ENCODE results near the gene GBF1. TPM values are rescaled to one million over a fixed set of nuclear protein-coding genes. Genes with fewer than 3 reads are reported as not detected.

The GBF1 gene
- total and polyA plus RNA-seq, 2 experiments from 2014 or later, result 43.1 to 55.4 TPM

DNA sequence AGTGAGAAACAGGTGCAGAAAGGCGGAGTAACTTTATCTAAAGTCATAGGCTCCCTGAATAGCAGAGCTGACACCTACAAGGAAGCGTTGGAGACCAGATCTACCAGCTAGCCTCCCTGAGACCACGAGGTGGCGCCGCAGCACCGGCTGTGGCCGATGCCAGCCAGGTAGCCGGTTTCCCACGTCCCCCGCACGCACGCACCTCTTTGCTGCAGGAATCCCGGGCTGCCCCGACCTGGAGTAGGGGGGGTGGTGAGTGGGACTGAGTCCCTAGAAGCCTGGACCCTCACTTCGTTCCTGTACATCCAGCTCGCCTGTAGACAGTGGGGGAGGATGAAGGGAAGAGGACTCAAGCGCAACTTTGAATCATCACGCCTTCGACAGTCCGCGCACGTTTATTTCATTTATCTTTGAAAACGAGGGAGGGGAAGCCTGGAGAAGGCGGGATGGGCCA, 15.5 kb upstream of the GBF1 start:
- Histone ChIP-seq H4K20me1 (ENCODE audit: insufficient read depth, poor library complexity, severe bottlenecking) (no peaks in the 10 kb centered on the region), H3K4me2 (peak overlapping the region; percentile 98), H3K27ac (no peak overlapping the region), H3K9me2 (replicated peaks; ENCODE audit: insufficient read depth) (no peaks in the 10 kb centered on the region), H3K27me3 (peaks cover 69% of the 10 kb centered on the region), H3K4me1 (ENCODE audit: insufficient read depth) (peaks cover 30% of the 10 kb centered on the region), H3K4me3 (peak overlapping the region; percentile 39), H3K9me3 (ENCODE audit: low read depth) (no peaks in the 10 kb centered on the region), H3K79me2 (no peaks in the 10 kb centered on the region), H2AFZ (peak overlapping the region; percentile 76), H3K36me3 (replicated peaks; ENCODE audit: insufficient read depth, low read depth) (no peaks in the 10 kb centered on the region)
- 5% methylated on average over 24 of the region's 24 CpGs for WGBS (ENCODE audit: low lambda C conversion rate, missing lambda C conversion rate)
- DNase-seq (ENCODE audit: low spot score), result peak; percentile 93
- TF ChIP-seq EZH2phosphoT487 (IDR thresholded peaks at IDR 0.05; ENCODE audit: low read depth, severe bottlenecking, unreplicated experiment), result no peak
- TF ChIP-seq, protein P1, sequence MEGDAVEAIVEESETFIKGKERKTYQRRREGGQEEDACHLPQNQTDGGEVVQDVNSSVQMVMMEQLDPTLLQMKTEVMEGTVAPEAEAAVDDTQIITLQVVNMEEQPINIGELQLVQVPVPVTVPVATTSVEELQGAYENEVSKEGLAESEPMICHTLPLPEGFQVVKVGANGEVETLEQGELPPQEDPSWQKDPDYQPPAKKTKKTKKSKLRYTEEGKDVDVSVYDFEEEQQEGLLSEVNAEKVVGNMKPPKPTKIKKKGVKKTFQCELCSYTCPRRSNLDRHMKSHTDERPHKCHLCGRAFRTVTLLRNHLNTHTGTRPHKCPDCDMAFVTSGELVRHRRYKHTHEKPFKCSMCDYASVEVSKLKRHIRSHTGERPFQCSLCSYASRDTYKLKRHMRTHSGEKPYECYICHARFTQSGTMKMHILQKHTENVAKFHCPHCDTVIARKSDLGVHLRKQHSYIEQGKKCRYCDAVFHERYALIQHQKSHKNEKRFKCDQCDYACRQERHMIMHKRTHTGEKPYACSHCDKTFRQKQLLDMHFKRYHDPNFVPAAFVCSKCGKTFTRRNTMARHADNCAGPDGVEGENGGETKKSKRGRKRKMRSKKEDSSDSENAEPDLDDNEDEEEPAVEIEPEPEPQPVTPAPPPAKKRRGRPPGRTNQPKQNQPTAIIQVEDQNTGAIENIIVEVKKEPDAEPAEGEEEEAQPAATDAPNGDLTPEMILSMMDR (IDR thresholded peaks at IDR 0.05; ENCODE audit: poor library complexity), result peak; percentile 97
- TF ChIP-seq EZH2 (IDR thresholded peaks at IDR 0.05; ENCODE audit: borderline replicate concordance), result no peak

DNA sequence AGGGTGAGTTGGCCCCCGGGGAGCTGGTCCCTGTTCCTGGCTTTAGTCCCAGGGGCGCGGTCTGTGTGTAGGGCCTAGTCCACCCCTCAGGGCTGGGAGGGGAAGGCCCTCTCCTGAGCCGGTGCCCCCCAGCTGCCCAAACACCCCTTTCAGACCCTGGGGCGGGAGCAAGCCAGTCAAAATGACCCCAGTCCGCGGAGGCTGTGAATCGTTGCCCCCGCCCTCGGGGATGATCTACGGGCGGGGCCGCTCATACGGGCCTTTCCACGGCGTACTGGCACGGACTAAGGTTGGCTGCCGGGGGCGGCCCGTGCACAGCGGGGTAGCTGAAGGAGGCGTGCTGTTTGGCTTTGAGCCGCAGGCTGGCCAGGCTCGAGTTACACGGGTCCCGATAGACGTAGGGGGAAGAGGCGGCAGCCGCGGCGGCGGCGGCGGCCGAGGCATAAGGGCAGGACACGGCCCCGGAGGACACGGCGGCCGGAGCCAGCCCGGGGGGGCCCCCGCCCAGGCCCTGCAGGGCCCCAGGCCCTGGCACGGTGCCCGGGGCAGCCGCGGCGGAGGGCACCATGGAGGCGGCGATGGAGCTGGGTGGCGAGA, 15.0 kb upstream of the GBF1 start:
- no peaks in the 10 kb centered on the region for H3K79me2 ChIP-seq
- 2% methylated on average over 40 of the region's 50 CpGs for WGBS (ENCODE audit: low lambda C conversion rate, missing lambda C conversion rate)
- H4K20me1 ChIP-seq (ENCODE audit: insufficient read depth, poor library complexity, severe bottlenecking), result no peaks in the 10 kb centered on the region
- H3K9me2 ChIP-seq (replicated peaks; ENCODE audit: insufficient read depth), result no peaks in the 10 kb centered on the region
- peak overlapping the region; percentile 76 for H2AFZ ChIP-seq
- H3K27me3 ChIP-seq, result peaks cover 69% of the 10 kb centered on the region
- no peak overlapping the region for H3K27ac ChIP-seq
- peak overlapping the region; percentile 98 for H3K4me2 ChIP-seq
- H3K9me3 ChIP-seq (ENCODE audit: low read depth), result no peaks in the 10 kb centered on the region
- peaks cover 24% of the 10 kb centered on the region for H3K4me1 ChIP-seq (ENCODE audit: insufficient read depth)
- peak; percentile 69 for DNase-seq (ENCODE audit: low spot score)
- TF ChIP-seq, protein P1 (IDR thresholded peaks at IDR 0.05; ENCODE audit: poor library complexity), result no peak
- TF ChIP-seq EZH2 (IDR thresholded peaks at IDR 0.05; ENCODE audit: borderline replicate concordance), result peak; percentile 56
- no peaks in the 10 kb centered on the region for H3K36me3 ChIP-seq (replicated peaks; ENCODE audit: insufficient read depth, low read depth)
- peak overlapping the region; percentile 39 for H3K4me3 ChIP-seq

DNA sequence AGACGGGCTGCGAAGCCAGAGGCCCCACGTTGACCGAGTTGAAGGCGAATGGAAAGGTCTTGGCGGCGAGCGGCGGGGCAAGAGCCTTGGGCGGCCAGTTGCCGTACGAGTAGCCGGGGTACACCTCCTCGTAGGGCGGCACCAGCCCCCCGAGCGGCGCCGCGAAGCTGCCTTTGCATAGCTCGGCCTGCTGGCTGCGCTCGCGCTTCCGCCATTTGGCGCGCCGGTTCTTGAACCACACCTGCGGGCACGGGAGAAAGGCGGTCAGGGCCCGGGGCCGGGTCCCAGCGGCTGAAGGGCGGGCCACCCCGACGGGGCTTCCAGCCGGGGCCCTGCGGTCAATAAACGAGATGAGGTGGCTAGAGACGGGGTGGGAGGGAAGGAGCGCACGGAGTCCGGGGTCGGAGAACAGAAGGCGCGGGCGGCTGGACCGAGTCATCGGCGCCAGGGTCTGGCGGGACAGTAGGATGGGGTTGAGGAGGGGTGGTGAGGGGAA, 14.4 kb upstream of the GBF1 start:
- Histone ChIP-seq H3K4me3 (peak overlapping the region; percentile 39), H3K4me2 (peak overlapping the region; percentile 98), H3K27ac (no peak overlapping the region), H3K36me3 (replicated peaks; ENCODE audit: insufficient read depth, low read depth) (no peaks in the 10 kb centered on the region), H3K79me2 (no peaks in the 10 kb centered on the region), H4K20me1 (ENCODE audit: insufficient read depth, poor library complexity, severe bottlenecking) (no peaks in the 10 kb centered on the region), H3K9me2 (replicated peaks; ENCODE audit: insufficient read depth) (no peaks in the 10 kb centered on the region), H3K9me3 (ENCODE audit: low read depth) (no peaks in the 10 kb centered on the region), H2AFZ (peak overlapping the region; percentile 76), H3K4me1 (ENCODE audit: insufficient read depth) (peaks cover 19% of the 10 kb centered on the region), H3K27me3 (peaks cover 69% of the 10 kb centered on the region)
- peak; percentile 65 for DNase-seq (ENCODE audit: low spot score)
- WGBS (ENCODE audit: low lambda C conversion rate, missing lambda C conversion rate), result 2% methylated on average over 40 of the region's 52 CpGs
- TF ChIP-seq EZH2phosphoT487 (IDR thresholded peaks at IDR 0.05; ENCODE audit: low read depth, severe bottlenecking, unreplicated experiment), result peak; percentile 93
- TF ChIP-seq, protein P1 (IDR thresholded peaks at IDR 0.05; ENCODE audit: poor library complexity), result peak; percentile 40
- TF ChIP-seq EZH2 (IDR thresholded peaks at IDR 0.05; ENCODE audit: borderline replicate concordance), result peak; percentile 87

Data from hepatocyte (in vitro differentiated cells).